Left forelimb (tissue), 1 donor: ENCODE measurements around the gene AUTS2.

ENCODE experiments used
- DNase-seq: peaks from one replicate; pipeline ENCODE4 v3.0.0-alpha.2; 2018; ENCODE audit warnings: low spot score

Gene AUTS2

GRCh38 chr7:70545214-70545613, 946.9 kb downstream of the AUTS2 start:
- no peak for DNase-seq

- DNase-seq, result no peak
Measured at GRCh38 chr7:70552141-70552540, 953.9 kb downstream of the AUTS2 start.

- DNase-seq, result no peak
Measured at GRCh38 chr7:70553364-70553763, 955.1 kb downstream of the AUTS2 start.

- DNase-seq, result no peak
Measured at GRCh38 chr7:70554646-70555045, 956.4 kb downstream of the AUTS2 start.

GRCh38 chr7:70556761-70557160, 958.5 kb downstream of the AUTS2 start:
- no peak for DNase-seq

GRCh38 chr7:70557338-70557737, 959.1 kb downstream of the AUTS2 start:
- DNase-seq, result no peak

- no peak for DNase-seq
Measured at GRCh38 chr7:70559815-70560214, 961.5 kb downstream of the AUTS2 start.

GRCh38 chr7:70563960-70564359, 965.7 kb downstream of the AUTS2 start:
- no peak for DNase-seq

GRCh38 chr7:70565721-70566370, 967.6 kb downstream of the AUTS2 start:
- DNase-seq, result no peak

- no peak for DNase-seq
Measured at GRCh38 chr7:70566671-70567070, 968.4 kb downstream of the AUTS2 start.

GRCh38 chr7:70568674-70569334, 970.5 kb downstream of the AUTS2 start:
- DNase-seq, result no peak

- no peak for DNase-seq
Measured at GRCh38 chr7:70569335-70569819, 971.1 kb downstream of the AUTS2 start.

- no peak for DNase-seq
Measured at GRCh38 chr7:70570029-70570428, 971.8 kb downstream of the AUTS2 start.

- DNase-seq, result no peak
Measured at GRCh38 chr7:70570961-70571360, 972.7 kb downstream of the AUTS2 start.

- peak; percentile 83 for DNase-seq
Measured at GRCh38 chr7:70571403-70571934, 973.2 kb downstream of the AUTS2 start.

- DNase-seq, result peak; percentile 72
Measured at GRCh38 chr7:70571961-70572360, 973.7 kb downstream of the AUTS2 start.

- DNase-seq, result no peak
Measured at GRCh38 chr7:70572571-70572970, 974.3 kb downstream of the AUTS2 start.

GRCh38 chr7:70573071-70573661, 974.9 kb downstream of the AUTS2 start:
- DNase-seq, result no peak

GRCh38 chr7:70573696-70574095, 975.4 kb downstream of the AUTS2 start:
- DNase-seq, result no peak

GRCh38 chr7:70574314-70574834, 976.1 kb downstream of the AUTS2 start:
- no peak for DNase-seq

- DNase-seq, result no peak
Measured at GRCh38 chr7:70574970-70575799, 976.9 kb downstream of the AUTS2 start.

- DNase-seq, result no peak
Measured at GRCh38 chr7:70577078-70577477, 978.8 kb downstream of the AUTS2 start.
